GM19324 (cell line): Measurements from ENCODE around the gene PLD4.
"Not testable (repeated sequence)": the region's sequence is repeated elsewhere in the genome, so short reads cannot be mapped to it uniquely, and the experiment has no call there.

Experiments
- ATAC-seq: cut with Tn5 transposase; IDR thresholded peaks from one replicate; pipeline ENCODE4 v1.9.1; 2021; ENCODE audit warnings: mild to moderate bottlenecking, moderate library complexity; ENCODE audit not compliant: unreplicated experiment, low FRiP score

The PLD4 gene

DNA sequence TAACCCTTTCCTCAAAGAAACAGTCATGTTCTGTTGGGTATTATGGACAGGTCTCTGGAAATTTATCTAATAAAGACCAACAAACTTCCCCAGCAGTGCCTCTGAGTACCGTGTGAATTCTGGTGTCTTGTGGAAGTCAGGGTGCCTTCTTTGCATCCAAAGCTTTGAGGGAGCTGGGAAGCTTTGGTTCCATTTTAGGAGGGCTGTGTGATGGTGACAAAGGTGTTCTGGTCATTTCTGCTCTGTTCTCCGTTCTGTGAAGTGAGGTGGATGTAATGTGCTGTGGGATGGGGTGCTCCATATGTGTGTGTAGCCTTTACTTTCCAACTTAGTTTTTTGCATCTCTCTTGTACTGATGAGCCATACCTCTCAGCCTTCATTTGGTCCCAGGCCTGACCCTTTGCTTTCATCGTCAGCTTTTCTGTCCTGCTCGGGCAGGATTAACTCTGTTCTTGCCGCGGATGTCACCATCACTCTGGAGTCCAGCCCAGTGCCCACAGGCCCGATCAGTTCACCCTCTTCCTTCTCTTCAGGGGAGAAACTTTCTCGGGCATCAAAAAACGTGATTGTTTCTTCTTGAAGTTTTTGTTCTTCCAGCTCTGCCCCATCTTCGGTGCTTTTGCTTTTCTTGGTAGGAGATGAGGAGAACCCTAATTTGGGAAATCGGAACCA is 13.2 kb downstream of the PLD4 start:
- ATAC-seq = no peak

- no peak for ATAC-seq
Observed at GRCh38 chr14:104938436-104938835, 13.8 kb downstream of the PLD4 start.

GRCh38 chr14:104938960-104939359 is 14.3 kb downstream of the PLD4 start:
- no peak for ATAC-seq

- no peak for ATAC-seq
Observed at GRCh38 chr14:104939666-104940410, 15.2 kb downstream of the PLD4 start.

GRCh38 chr14:104940526-104941150 is 16.0 kb downstream of the PLD4 start:
- no peak for ATAC-seq

- no peak for ATAC-seq
Observed at GRCh38 chr14:104941508-104942365, 17.1 kb downstream of the PLD4 start.

DNA sequence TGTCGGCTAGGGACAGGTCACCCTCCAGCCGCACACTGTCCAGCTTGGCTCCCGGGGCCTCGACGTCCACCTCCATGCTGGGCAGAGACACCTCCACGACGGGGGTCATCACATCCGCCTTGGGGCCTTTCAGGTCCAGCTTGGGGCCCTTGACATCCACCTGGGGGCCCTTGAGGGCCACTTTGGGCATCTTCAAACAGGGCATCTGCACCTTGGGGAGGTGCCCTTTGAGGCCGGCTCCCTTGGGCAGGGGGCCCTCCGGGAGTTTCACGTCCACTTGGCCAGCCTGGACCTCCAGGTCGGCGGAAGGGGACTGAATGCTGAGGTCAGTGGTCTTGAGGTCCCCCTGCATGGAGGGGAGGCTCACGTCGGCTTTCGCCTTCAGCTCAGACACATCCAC is 17.9 kb downstream of the PLD4 start:
- ATAC-seq = no peak

- ATAC-seq = not testable (repeated sequence)
Observed at GRCh38 chr14:104943216-104944015, 18.7 kb downstream of the PLD4 start.

- not testable (repeated sequence) for ATAC-seq
Observed at GRCh38 chr14:104944016-104944308, 19.3 kb downstream of the PLD4 start.

DNA sequence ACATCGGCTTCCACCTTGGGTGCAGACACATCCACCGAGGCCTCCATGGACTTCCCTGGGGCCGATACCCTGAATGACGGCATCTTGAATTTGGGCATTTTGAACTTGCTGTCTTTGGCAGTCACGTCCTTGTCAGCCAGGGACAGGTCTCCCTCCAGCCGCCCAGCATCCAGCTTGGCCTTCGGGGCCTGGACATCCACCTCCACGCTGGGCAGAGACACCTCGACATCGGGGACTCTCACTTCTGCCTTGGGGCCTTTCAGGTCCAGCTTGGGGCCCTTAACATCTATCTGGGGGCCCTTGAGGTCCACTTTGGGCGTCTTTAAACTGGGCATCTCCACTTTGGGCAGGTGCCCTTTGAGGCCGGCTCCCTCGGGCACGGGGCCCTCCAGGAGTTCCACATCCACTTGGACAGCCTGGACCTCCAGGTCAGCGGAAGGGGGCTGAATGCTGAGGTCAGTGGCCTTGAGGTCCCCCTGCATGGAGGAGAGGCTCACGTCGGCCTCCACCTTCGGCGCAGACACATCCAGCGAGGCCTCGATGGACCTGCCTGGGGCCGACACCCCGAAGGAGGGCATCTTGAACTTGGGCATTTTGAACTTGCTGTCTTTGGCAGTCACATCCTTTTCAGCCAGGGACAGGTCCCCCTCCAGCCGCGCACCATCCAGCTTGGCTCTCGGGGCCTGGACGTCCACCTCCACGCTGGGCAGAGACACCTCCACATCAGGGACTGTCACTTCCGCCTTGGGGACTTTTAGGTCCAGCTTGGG is 19.9 kb downstream of the PLD4 start:
- ATAC-seq = not testable (repeated sequence)

GRCh38 chr14:104945266-104945665 is 20.6 kb downstream of the PLD4 start:
- not testable (repeated sequence) for ATAC-seq

- ATAC-seq = not testable (repeated sequence)
Observed at GRCh38 chr14:104945986-104946965, 21.6 kb downstream of the PLD4 start.

- not testable (repeated sequence) for ATAC-seq
Observed at GRCh38 chr14:104947201-104947600, 22.5 kb downstream of the PLD4 start.

- ATAC-seq = not testable (repeated sequence)
Observed at GRCh38 chr14:104947881-104948735, 23.4 kb downstream of the PLD4 start.

DNA sequence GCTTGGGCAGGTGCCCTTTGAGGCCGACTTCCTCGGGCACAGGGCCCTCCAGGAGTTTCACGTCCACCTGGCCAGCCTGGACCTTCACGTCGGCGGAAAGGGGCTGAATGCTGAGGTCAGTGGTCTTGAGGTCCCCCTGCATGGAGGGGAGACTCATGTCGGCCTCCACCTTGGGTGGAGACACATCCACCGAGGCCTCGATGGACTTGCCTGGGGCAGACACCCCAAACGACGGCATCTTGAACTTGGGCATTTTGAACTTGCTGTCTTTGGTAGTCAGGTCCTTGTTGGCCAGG is 24.0 kb downstream of the PLD4 start:
- no peak for ATAC-seq

DNA sequence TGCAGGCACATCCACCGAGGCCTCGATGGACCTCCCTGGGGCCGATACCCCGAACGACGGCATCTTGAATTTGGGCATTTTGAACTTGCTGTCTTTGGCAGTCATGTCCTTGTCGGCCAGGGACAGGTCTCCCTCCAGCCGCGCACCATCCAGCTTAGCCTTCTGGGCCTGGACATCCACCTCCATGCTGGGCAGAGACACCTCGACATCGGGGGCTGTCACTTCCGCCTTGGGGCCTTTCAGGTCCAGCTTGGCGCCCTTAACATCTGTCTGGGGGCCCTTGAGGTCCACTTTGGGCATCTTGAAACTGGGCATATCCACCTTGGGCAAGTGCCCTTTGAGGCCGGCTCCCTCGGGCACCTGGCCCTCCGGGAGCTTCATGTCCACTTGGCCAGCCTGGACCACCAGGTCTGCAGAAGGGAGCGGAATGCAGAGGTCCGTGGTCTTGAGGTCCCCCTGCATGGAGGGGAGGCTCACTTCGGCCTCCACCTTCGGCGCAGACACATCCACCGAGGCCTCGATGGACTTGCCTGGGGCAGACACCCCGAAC is 24.8 kb downstream of the PLD4 start:
- not testable (repeated sequence) for ATAC-seq

DNA sequence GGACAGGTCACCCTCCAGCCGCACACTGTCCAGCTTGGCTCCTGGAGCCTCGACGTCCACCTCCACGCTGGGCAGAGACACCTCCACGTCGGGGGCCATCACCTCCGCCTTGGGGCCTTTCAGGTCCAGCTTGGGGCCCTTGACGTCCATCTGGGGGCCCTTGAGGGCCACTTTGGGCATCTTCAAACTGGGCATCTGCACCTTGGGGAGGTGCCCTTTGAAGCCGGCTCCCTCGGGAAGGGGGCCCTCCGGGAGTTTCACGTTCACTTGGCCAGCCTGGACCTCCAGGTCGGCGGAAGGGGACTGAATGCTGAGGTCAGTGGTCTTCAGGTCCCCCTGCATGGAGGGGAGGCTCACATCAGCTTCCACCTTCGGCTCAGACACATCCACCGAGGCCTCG is 25.3 kb downstream of the PLD4 start:
- no peak for ATAC-seq
